ENCODE measurements around the gene CAMTA1.

DNA sequence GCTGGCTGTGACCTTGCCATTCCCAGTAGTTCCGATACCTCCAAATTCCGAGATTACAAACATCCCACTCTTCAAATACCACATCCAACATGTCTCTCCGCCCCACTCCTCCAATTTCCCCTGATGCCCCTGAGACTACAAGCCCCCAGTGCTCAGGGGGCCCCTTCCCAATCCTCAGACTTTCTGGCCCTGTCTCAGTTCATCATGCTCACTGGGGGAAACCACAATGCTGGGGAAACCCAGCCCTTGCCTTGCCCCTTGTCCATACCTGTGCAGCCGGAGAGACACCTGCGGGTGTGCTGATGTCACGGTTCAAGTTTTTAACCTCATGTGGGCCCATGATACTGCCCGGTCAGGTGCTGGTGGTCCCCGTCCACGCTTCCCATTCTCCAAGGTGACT, 226.6 kb downstream of the CAMTA1 start:
- TF ChIP-seq, protein P1, sequence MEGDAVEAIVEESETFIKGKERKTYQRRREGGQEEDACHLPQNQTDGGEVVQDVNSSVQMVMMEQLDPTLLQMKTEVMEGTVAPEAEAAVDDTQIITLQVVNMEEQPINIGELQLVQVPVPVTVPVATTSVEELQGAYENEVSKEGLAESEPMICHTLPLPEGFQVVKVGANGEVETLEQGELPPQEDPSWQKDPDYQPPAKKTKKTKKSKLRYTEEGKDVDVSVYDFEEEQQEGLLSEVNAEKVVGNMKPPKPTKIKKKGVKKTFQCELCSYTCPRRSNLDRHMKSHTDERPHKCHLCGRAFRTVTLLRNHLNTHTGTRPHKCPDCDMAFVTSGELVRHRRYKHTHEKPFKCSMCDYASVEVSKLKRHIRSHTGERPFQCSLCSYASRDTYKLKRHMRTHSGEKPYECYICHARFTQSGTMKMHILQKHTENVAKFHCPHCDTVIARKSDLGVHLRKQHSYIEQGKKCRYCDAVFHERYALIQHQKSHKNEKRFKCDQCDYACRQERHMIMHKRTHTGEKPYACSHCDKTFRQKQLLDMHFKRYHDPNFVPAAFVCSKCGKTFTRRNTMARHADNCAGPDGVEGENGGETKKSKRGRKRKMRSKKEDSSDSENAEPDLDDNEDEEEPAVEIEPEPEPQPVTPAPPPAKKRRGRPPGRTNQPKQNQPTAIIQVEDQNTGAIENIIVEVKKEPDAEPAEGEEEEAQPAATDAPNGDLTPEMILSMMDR (optimal IDR thresholded peaks at IDR 0.05 in 1 of 3, IDR thresholded peaks at IDR 0.05 in 1 of 3, conservative IDR thresholded peaks at IDR 0.05 in 1 of 3; ENCODE audit: extremely low read depth in 1 of 3, insufficient read depth in 2 of 3, low read length in 3 of 3) = no peak
- no peak for TF ChIP-seq EZH2 (IDR thresholded peaks at IDR 0.05; ENCODE audit: low read length)

Measured in keratinocyte (primary cell).